AG04450 (cell line): ENCODE data around the gene TBX1. TPM values are rescaled to one million over a fixed set of nuclear protein-coding genes. Genes with fewer than 3 reads are reported as not detected.
"Not testable (repeated sequence)": the region's sequence is repeated elsewhere in the genome, so short reads cannot be mapped to it uniquely, and the experiment has no call there.

Source experiments
- CTCF ChIA-PET: fragments of 300-600, 350-600 bp; formaldehyde crosslinking; extraction: SDS; loops from one replicate; lab custom pipeline; 2022; ENCODE audit warnings: antibody characterized with exemption, inconsistent platforms; lab: Charles Lee
- POLR2A ChIA-PET: fragments of 350-600 bp; formaldehyde crosslinking; extraction: SDS; loops from one replicate; lab custom pipeline; 2021; ENCODE audit warnings: antibody characterized with exemption, inconsistent platforms; lab: Yijun Ruan, JAX
- DNase-seq: peaks from one replicate; pipeline ENCODE4 v3.0.0-alpha.2; 2011; ENCODE audit warnings: low read depth, low spot score
- H3K27ac ChIP-seq: one replicate; pipeline ENCODE4 v1.5.1; 2012; ENCODE audit warnings: low read depth, low read length, control low read depth
- H3K27me3 ChIP-seq: one replicate; pipeline ENCODE4 v1.6.0; 2012; ENCODE audit warnings: low read length; ENCODE audit not compliant: control insufficient read depth, insufficient read depth
- H3K4me3 ChIP-seq: 2 replicates; pipeline ENCODE4 v1.5.1; 2011; ENCODE audit warnings: mild to moderate bottlenecking, low read depth, low read length, control low read depth
- H3K9me3 ChIP-seq: 2 replicates; pipeline ENCODE4 v1.5.1; 2012; ENCODE audit warnings: low read length; ENCODE audit not compliant: control insufficient read depth, insufficient read depth
- polyA plus RNA-seq: library from polyadenylated mRNA; depleted of rRNA; stranded (reverse); fragments of >200 nt; gene quantifications from 2 replicates; pipeline ENCODE4 v1.2.3, GENCODE V29; 2011
- TF ChIP-seq, protein P1 (sequence below): IDR thresholded peaks from 2 replicates; pipeline ENCODE4 v1.5.1; 2011; ENCODE audit warnings: low read depth, low read length, control low read depth, inconsistent platforms

Gene TBX1
- polyA plus RNA-seq, 1 experiment: not detected

GRCh38 chr22:19791894-19792293 lies 31.3 kb downstream of the TBX1 start:
- DNase-seq: no peak
- ChIA-PET POLR2A (no interaction called here), CTCF (interaction anchor here (1.0 kb wide), 1 partner anchor 118 kb away, joined by 3 read pairs; no protein-coding TSS in a partner anchor)
- Histone ChIP-seq H3K27me3 (no peaks in the 10 kb centered on the region), H3K4me3 (no peak overlapping the region), H3K27ac (no peak overlapping the region), H3K9me3 (peaks cover 29% of the 10 kb centered on the region)
- TF ChIP-seq, protein P1, sequence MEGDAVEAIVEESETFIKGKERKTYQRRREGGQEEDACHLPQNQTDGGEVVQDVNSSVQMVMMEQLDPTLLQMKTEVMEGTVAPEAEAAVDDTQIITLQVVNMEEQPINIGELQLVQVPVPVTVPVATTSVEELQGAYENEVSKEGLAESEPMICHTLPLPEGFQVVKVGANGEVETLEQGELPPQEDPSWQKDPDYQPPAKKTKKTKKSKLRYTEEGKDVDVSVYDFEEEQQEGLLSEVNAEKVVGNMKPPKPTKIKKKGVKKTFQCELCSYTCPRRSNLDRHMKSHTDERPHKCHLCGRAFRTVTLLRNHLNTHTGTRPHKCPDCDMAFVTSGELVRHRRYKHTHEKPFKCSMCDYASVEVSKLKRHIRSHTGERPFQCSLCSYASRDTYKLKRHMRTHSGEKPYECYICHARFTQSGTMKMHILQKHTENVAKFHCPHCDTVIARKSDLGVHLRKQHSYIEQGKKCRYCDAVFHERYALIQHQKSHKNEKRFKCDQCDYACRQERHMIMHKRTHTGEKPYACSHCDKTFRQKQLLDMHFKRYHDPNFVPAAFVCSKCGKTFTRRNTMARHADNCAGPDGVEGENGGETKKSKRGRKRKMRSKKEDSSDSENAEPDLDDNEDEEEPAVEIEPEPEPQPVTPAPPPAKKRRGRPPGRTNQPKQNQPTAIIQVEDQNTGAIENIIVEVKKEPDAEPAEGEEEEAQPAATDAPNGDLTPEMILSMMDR: no peak

DNA sequence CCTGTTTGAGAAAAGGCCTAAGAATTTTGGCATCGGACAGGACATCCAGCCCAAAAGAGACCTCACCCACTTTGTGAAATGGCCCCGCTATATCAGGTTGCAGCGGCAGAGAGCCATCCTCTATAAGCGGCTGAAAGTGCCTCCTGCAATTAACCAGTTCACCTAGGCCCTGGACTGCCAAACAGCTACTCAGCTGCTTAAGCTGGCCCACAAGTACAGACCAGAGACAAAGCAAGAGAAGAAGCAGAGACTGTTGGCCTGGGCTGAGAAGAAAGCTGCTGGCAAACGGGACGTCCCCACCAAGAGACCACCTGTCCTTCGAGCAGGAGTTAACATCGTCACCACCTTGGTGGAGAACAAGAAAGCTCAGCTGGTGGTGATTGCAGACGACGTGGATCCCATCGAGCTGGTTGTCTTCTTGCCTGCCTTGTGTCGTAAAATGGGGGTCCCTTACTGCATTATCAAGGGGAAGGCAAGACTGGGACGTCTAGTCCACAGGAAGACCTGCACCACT lies 31.9 kb downstream of the TBX1 start:
- H3K27me3 ChIP-seq, POLR2A ChIA-PET: not testable (repeated sequence)
- CTCF ChIA-PET: interaction anchor here (0.7 kb wide), 2 partner anchors 16 to 121 kb away, joined by 3 to 7 read pairs; no protein-coding TSS in a partner anchor

GRCh38 chr22:19793161-19793560 lies 32.6 kb downstream of the TBX1 start:
- no peaks in the 10 kb centered on the region for H3K27me3 ChIP-seq
- DNase-seq: no peak
- no peak overlapping the region for H3K27ac ChIP-seq
- H3K9me3 ChIP-seq: peaks cover 29% of the 10 kb centered on the region
- POLR2A ChIA-PET: no interaction called here
- no peak overlapping the region for H3K4me3 ChIP-seq
- CTCF ChIA-PET: interaction anchor here (0.7 to 1.0 kb wide), 3 partner anchors 15 to 120 kb away, joined by 3 to 7 read pairs (median 3); no protein-coding TSS in a partner anchor
- TF ChIP-seq, protein P1: no peak

More for the DNA sequence above, 31.9 kb downstream of the TBX1 start:
- H3K4me3 ChIP-seq, H3K27ac ChIP-seq, DNase-seq: not testable (repeated sequence)
- H3K9me3 ChIP-seq: peaks cover 29% of the 10 kb centered on the region

DNA sequence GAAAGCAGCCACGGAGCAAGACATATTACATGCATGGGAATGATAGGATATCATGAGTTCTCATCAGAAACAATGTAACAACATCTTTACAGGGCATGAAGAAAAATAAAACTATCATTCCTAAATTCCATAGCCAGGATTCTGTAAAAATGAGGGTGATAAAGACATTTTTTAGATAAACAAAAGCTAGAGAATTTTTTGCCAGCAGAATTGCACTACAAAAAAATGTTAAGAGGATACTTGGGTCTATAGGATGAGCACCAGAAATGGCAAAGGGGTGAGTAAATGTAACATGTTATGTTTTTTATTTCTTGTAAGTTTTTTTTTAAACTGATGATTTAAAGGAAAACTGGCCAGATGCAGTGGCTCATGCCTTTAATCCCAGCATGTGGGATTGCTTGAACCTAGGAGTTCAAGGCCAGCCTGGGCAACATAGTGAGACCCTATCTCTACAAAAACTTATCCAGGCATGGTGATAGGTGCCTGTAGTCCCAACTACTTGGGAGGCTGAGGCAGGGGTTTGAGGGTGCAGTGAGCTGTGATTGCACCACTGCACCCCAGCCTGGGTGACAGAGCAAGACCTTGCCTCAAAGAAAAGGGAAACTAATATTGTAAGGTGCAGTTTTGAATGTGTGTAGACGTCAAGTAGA lies 33.2 kb downstream of the TBX1 start:
- H3K27me3 ChIP-seq: no peaks in the 10 kb centered on the region
- CTCF ChIA-PET: interaction anchor here (1.0 kb wide), 1 partner anchor 64 kb away, joined by 3 read pairs; no protein-coding TSS in a partner anchor
- H3K9me3 ChIP-seq: peaks cover 23% of the 10 kb centered on the region
- POLR2A ChIA-PET: no interaction called here
- no peak overlapping the region for H3K27ac ChIP-seq
- no peak for DNase-seq
- TF ChIP-seq, protein P1: no peak
- H3K4me3 ChIP-seq: no peak overlapping the region

- POLR2A ChIA-PET: no interaction called here
- CTCF ChIA-PET: no interaction called here
- DNase-seq: no peak
- TF ChIP-seq, protein P1: no peak
- Histone ChIP-seq H3K4me3 (no peak overlapping the region), H3K9me3 (peaks cover 11% of the 10 kb centered on the region), H3K27ac (no peak overlapping the region), H3K27me3 (no peaks in the 10 kb centered on the region)
These were observed 35.0 kb downstream of the TBX1 start for GRCh38 chr22:19795617-19796008.
